Sciatic nerve (tissue), 2 donors: ENCODE results near the gene GMPR. TPM values are rescaled to one million over a fixed set of nuclear protein-coding genes. Genes with fewer than 3 reads are reported as not detected.

Experiments used
- ATAC-seq: fragments of 200-7000 bp; cut with Tn5 transposase; one replicate; pipeline ENCODE4 v1.9.1; 2020; ENCODE audit warnings: mild to moderate bottlenecking, moderate library complexity
- DNase-seq: peaks from one replicate; pipeline ENCODE4 v3.0.0-alpha.2; 2020; ENCODE audit warnings: low spot score
- intact Hi-C: fragments of 100-400 bp; cut with DNase I; formaldehyde crosslinking; loops from one replicate; pipeline ENCODE4 v1.14.2; 2022
- total RNA-seq: library from RNA; stranded (reverse); fragmentation: NEBNext Ultra II Directional; extraction: Animal tissue kit (Norgen Biotek cat#: 25700); gene quantifications from one replicate; pipeline ENCODE4 v1.2.1, GENCODE V29; 2021
- donor health status: DM: no; HTN: no; CAD: no.
- donor health status: DM: no; HTN: no; CAD: no.

GMPR gene
- 11.9 TPM for total RNA-seq

DNA sequence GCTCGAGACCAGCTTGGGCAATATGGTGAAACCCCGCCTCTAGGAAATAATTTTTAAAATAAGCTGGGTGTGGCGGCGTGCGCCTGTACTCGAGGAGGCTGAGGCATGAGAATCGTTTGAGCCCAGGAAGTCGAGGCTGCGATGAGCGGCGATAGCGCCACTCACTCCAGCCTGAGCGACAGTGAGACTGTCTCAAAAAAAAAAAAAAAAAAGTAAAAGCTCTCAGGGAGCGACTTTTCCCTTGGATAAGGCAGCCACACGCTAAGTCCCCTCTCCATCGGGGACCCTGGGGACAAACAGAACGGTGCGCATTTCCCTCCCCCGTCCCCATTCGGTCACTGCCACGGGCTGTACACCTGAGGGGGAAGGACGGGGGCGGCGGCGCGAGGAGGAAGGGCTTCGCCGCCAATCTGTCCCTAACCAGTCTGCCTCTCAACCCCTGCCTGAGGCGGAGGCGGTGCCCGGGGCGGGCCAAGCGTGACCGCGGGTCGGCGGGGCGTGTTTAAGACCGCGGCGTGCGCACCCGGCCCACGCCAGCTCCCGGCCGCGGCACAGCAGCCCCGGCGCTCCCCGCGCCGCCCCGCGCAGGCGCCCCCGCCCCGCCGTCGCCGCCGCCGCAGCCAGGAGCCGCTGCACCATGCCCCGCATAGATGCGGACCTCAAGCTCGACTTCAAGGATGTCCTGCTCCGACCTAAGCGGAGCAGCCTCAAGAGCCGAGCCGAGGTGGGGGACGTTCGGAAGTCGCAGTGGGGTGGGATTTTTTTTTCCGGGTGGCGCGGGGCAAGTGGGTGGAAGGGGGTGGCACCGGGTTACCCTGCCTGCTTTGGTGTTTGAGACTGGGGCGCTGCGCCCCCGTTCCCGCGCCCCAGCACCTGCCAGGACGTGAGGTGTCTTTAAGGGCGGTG is at the start of gene GMPR:
Gene GMPR (plus strand): TSS at position 531 of the 906 bp plus-strand sequence. CDS start 107 bp downstream, at position 638.
- ATAC-seq (peak; percentile 85), DNase-seq (peak; percentile 89)
- intact Hi-C loops: no loop called here

DNA sequence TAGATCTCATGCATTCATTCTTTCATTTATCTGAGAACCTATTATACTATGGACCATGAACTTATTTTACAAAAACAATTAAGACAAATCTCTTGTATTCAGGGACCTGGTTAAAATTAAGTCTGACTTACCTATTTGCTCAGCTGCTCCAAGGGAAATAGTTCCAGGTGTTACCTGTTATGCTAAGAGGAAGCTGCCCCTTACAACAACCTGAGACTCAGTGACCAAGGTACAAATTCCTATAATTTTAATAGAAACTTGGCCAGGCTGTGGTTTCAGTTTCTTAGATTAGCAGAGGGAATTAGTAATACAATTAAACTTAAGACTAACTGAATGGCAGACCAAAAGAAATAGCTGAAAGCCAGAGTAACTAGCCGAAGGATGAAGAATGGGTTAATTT is 48.2 kb upstream of the GMPR start:
- intact Hi-C loops: no loop called here
- no peak for ATAC-seq
- no peak for DNase-seq

DNA sequence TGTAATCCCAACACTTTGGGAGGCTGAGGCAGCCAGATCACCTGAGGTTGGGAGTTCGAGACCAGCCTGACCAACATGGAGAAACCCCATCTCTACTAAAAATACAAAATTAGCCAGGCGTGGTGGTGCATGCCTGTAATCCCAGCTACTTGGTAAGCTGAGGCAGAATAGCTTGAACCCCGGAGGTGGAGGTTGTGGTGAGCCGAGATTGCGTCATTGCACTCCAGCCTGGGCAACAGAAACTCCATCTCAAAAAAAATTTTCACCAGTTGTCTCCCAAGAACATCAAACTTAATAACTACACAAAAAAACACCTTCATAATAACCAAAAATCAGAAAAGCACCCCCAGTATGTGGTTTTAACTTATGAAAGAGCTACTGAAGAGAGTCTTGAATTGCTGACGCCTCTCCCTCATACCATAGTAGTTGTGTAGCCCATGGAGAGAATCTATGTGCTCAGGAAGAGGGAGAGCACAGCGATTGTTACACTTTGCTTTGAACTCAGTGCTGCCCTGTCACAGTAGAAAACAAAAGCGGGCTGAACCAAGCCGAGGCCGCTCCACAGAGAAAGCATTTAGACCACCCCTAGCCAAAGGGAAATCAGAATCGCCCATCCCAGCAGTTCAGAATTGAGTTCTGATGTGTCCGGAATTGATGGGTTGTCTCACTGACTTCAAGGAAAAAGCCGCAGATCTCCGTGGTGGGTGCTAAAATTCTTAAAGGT is 42.0 kb upstream of the GMPR start:
- DNase-seq (no peak), ATAC-seq (no peak)
- intact Hi-C loops: no loop called here

DNA sequence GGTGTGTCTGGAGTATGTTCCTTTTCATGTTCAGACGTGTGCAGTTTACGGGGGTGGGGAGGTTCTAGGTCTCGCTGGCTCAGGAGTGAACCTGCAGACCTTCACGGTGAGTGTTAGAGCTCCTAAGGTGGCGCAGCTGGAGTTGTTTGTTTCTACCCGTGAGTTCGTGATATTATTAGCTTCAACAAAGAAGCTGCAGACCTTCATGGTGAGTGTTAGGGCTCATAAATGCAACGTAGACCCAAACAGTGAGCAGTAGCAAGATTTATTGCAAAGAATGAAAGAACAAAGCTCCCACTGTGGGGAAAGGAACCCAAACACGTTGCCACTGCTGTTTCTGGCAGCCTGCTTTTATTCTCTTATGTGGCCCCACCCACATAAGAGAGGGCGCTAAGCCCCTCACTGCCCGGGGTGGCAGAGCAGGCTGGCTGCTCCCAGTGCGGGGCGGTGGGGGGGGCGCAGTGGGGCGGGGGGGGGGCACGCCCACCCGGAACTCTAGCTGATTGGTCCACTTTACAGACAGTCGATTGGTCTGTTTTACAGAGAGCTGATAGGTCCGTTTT is 41.3 kb upstream of the GMPR start:
- intact Hi-C loops: no loop called here
- ATAC-seq (no peak), DNase-seq (no peak)

DNA sequence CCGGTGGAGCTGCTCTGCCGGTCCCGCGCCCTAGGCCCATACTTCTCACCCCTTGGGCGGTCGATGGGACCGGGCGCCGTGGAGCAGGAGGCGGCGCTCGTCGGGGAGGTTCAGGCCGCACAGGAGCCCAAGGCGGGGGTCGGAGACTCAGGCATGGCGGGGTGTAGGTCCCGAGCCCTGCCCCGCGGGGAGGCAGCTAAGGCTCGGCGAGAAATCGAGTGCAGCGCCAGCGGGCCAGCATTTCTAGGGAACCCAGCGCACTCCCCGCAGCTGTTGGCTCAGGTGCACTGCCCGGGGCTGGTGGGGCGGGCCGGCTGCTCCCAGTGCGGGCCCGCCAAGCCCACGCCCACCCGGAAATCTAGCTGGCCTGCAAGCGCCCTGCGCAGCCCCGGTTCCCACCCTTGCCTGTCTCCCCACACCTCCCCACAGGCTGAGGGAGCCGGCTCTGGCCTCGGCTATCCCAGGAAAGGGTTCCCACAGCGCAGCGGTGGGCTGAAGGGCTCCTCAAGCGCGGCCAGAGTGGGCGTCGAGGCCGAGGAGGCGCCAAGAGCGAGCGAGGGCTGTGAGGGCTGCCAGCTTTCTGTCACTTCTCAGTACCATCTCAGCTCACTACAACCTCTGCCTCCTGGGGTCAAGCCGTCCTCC is 40.2 kb upstream of the GMPR start:
- ATAC-seq (no peak), DNase-seq (no peak)
- intact Hi-C loops: no loop called here

DNA sequence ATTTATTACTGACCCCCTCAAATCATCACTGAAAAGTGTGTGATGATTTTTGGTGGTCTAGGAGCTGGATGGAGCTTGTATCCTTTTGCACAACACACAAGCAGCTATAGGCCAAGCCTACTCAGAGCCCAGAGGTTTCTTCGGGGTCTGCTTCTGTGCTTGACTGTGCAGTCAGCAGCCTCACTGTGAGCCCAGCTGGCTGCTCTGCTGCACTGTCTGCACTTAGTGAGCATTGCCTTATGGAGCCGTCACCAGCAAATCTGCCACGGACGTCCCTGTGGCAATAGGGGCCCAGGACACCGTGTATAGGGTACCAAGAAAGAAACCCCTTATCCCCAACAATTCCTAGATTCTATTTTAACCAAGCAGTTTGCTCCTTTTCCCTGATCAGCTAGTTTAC is 38.6 kb upstream of the GMPR start:
- DNase-seq (no peak), ATAC-seq (peak; percentile 39)
- intact Hi-C loops: no loop called here

DNA sequence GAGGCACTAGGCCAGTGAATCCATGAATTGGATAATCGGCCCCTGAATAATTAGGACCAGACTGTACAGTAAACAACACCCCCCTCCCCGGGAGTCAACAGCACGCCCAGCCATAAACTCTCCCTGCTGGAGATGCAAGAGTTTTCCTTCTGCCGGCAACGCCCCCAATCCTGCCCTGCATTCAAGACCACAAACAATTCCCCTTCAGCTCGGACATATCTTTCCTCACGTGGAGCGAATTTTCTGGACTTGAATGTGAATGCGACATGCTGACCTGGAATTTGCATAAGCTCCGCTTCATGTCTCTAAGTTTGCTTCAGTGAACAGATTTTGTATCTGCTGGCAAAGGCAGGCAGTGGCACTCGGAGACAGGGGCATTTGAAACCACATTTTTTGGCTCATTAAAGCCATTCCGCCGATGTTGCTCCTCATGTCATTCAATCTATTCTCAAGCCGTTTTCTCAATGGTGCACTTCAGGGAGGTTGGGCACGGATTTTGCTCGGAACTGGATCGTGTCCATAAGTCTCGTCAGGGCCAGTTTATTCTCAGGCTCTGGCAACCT is 38.0 kb upstream of the GMPR start:
- intact Hi-C loops: no loop called here

DNA sequence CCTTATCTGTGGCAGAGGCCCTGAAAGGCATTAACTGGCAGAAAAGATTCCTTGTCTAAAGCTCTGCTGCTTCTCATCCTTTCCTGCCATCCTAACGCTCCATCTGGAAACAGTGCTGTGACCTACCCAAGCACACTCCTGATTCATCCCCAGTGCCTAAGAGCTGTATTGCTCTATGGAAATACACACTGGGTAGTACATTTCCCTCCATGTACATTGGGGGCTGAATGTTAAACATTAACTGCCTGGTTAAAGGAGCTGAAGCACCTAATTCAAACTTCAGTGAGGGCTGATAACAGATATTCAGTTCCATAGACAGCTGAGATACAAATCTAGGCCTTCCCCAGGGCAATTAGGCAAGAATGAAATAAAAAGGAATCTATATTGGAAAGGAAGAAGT is 36.7 kb upstream of the GMPR start:
- DNase-seq: no peak
- ATAC-seq: no peak
- intact Hi-C loops: no loop called here

More for the DNA sequence above, 38.0 kb upstream of the GMPR start:
- ATAC-seq (peak; percentile 42), DNase-seq (no peak)

DNA sequence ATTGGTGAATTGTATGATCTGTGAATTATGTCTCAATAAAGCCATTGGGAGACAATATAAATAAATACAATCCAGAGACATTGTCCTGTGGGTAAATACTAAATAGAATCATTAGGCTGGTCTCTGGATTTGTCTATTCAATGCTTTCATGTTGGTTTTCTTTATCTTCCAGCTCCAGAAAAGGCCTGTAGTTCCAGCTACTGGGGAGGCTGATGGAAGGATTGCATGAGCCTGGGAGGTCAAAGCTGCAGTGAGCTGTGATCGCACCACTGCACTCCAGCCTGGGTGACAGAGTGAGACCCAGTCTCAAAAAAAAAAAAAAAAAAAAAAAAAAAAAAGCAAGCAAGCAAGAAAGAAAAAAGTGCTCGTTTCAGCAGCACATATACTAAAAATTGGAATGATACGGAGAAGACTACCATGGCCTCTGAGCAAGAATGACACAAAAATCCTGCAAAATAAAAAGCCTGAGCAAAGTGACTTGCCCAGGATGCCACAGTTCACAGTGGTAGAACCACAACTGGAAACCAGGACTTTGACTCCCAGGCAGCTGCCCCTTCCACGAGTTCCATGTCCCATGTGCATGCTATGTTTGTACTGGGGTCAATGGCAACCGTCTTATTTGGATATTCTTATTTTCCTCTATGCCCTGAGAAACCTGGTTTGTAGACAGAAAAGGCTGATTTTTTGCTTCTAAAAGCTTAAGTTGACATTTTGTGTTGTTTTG is 33.6 kb upstream of the GMPR start:
- intact Hi-C loops: no loop called here
- DNase-seq: no peak
- peak; percentile 31 for ATAC-seq

DNA sequence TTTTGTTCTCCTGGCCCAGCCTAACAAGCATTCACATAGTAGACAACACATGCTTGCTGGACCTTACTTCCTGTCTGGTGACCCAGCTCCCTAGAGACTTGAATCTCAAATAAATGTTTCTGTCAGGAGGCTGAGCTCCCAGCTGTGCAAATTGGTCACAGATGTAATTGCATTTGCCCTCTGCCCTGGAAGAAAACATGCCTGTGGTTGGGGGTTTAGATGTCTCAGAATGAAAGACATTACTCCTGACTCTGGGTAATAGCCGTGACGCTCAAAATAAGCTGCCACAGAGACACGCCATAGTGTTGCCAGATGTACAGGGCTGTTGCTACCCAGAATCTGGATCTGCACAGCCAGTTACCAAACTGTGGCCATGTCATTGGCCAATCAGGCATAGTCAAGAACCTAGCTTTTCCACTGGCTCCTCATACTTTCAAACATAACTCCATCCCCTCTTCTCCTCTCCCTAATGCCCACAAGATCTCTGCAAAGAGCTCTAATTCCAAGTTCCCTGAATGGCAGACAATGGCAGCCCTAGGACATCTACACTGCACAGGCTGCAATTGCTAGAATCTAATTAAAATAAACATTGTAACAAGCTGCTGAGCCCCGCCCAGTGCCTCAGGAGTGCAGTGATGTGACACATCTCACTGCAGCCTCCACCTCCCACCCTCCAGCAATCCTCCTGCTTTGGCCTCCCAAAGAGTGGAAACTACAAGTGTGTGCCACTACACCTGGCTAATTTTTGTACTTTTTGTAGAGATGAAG is 32.8 kb upstream of the GMPR start:
- intact Hi-C loops: loop anchor here (2.0 kb wide), 1 partner anchor 515 kb away; no protein-coding TSS in a partner anchor
- ATAC-seq (peak; percentile 89), DNase-seq (no peak)

DNA sequence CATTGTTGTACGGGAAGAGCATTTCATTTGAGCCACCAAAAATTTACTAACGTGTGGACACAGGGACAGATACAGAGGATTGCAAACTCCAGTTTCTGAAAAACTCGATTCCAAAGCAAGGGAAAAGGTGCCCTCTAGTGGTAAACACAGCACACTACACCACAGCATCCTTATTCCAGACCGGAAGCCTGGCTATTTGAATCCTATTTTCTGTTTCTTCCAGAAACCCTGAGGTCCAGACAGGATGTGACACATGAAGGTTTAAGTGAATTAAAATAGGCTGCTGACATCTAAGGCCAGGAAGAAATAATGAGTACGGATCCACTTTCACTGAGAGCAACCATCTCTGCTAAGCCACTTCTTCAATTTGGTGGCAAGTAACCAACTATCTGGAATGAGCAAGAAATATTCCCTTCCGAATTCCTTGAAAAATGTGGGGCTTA is 31.8 kb upstream of the GMPR start:
- intact Hi-C loops: loop anchor here (2.0 kb wide), 1 partner anchor 516 kb away; no protein-coding TSS in a partner anchor
- no peak for DNase-seq
- peak; percentile 84 for ATAC-seq

DNA sequence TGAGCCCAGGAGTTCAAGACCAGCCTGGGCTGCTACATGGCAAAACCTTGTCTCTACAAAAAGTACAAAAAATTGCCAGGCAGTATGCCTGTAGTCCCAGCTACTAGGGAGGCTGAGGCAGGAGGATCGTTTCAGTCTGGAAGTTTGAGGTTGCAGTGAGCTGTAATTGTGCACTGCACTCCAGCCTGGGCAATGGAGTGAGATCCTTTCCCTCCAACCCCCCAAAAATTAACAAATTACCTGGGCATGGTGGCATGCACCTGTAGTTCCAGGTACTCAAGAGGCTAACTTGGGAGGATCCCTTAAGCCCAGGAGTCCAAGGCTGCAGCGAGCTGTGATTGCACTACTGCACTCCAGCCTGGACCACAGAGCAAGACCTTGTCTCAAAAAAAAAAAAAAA is 29.4 kb upstream of the GMPR start:
- ATAC-seq (no peak), DNase-seq (no peak)
- intact Hi-C loops: no loop called here

DNA sequence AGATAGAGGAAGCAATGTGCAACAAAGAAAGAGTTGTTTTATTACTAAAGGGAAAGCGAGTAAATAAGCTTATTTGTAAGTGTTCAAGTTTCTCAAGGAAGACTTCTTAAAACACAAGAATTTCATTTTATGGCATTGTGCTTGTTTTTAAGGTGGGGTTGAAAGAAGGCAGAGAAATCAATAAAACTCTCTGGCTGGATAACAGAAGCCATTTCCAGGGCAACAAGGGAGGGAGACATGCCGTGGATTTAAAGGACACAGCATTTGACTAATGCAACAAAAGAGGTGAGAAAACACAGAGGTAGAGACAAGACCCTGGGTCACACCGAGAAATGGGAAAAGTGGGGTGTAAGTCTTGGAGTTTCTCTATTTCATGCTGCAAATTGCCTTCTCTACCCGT is 28.8 kb upstream of the GMPR start:
- intact Hi-C loops: no loop called here
- no peak for DNase-seq

DNA sequence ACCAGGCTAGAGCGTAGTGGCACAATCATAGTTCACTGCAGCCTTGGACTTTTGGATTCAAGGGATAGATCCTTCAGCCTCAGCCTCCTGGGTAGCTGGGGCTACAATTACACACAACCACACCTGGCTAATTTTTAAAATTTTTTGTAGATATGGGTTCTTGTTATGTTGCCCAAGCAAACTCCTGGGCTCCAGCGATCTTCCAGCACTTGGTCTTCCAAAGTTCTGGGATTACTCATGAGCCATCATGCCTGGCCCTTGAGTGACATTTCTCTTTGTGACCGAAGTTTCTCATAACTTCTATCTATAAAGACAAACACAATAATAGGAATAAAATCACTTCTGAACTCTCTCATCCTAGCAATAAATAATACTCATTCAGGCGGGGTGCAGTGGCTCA is 26.1 kb upstream of the GMPR start:
- DNase-seq (no peak), ATAC-seq (no peak)
- intact Hi-C loops: no loop called here

More for the DNA sequence above, 28.8 kb upstream of the GMPR start:
- ATAC-seq: no peak

DNA sequence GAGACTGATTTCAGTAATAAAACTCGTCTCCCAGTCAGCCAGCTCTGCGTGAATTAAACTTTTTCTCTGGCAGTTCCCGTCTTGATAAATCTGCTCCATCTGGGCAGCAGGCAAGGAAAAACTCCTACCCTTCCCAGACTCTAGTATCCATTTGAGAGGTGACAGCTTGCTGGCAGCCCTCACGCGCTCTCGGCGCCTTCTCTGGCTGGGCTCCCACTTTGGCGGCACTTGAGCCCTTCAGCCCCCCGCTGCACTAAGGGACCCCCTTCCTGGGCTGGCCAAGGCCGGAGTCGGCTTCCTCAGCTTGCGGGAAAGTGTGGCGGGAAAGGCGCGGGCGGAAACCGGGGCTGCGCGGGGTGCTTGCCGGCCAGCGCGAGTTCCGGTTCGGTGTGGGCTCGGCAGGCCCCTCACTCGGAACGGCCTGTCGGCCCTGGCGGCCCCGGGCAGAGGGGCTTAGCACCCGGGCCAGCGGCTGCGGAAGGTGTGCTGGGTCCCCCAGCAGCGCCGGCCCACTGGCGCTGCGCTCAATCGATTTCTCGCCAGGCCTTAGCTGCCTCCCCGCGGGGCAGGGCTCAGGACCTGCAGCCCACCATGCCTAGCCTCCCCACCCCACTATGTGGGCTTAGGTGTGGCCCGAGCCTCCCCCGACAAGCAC is 21.8 kb upstream of the GMPR start:
- no peak for DNase-seq
- ATAC-seq: peak; percentile 18
- intact Hi-C loops: no loop called here

DNA sequence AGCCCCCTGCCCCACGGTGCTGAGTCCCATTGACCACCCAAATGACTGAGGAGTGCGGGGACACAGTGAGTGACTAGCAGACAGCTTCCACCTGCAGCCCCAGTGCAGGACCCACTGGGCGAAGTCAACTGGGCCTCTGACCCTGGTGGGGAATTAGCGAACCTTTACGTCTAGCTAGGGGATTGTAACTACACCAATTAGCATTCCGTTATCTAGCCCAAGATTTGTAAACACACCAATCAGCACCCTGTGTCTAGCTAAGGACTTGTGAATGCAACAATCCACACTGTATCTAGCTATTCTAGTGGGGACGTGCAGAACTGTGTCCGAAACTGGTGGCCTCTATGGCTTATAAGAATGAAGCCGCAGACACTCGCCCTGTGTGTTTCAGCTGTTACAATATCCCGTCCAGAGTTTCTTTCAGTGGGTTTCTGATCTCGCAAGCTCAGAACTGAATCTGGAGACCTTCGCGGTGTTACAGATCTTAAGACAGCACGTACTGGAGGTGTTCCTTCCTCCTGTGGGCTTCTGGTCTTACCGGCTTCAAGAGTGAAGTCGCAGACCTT is 21.1 kb upstream of the GMPR start:
- DNase-seq (no peak), ATAC-seq (peak; percentile 13)
- intact Hi-C loops: no loop called here

DNA sequence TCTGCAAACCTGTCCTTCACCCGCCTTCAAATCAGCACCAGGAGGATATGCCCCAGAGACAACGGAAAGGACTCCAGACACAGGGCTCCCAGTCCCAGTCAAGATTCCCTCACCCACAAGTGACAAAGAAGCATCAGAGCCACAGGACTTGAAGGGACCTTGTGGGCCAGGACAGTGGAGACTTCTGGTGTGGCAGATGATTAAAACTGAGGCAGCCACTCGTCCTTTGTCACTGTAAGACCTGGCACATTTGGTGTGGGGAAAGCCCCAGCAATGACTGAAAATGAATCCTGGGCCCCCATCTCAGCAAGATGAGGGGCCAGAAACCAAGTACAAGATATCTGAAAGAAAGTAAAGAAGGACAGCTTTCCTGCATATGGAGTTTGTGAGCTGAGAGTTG is 15.6 kb upstream of the GMPR start:
- intact Hi-C loops: no loop called here
- DNase-seq: no peak
- no peak for ATAC-seq
